Body of pancreas (tissue), 4 donors: ENCODE results near the gene GAB2. TPM values are rescaled to one million over a fixed set of nuclear protein-coding genes. Genes with fewer than 3 reads are reported as not detected.

Source experiments
- ATAC-seq: fragments of 150-250 bp; one replicate; pipeline ENCODE4 v1.9.1; 2016
- DNase-seq, 4 donors: peaks; one replicate each; pipeline ENCODE4 v3.0.0-alpha.2; 2019
- H3K27ac ChIP-seq, 4 donors: fragments of 200-600 bp; sonication (generic); 1 replicate in 3 of 4; 2 replicates in 1 of 4; pipeline versions ENCODE4 v1.5.1 to v1.6.1; 2016 to 2019; ENCODE audit warnings: mild to moderate bottlenecking in 1 of 4, mixed read lengths in 1 of 4, moderate library complexity in 1 of 4
- H3K27me3 ChIP-seq, 2 donors: fragments of 200-600 bp; sonication (generic); one replicate each; pipeline ENCODE4 v1.6.0; 2016; ENCODE audit warnings: mild to moderate bottlenecking in 1 of 2
- H3K36me3 ChIP-seq, 2 donors: fragments of 200-600 bp; sonication (generic); replicated peaks in 1 of 2; 2 replicates each; pipeline ENCODE4 v1.5.1; 2016; ENCODE audit warnings: low read depth in 2 of 2; ENCODE audit not compliant: insufficient read depth in 1 of 2
- H3K4me1 ChIP-seq: fragments of 200-600 bp; sonication (generic); one replicate; pipeline ENCODE4 v1.6.0; 2016
- H3K4me3 ChIP-seq, 2 donors: fragments of 200-600 bp; sonication (generic); 1 replicate in 1 of 2; 2 replicates in 1 of 2; pipeline ENCODE4 v1.5.1; 2016 to 2019
- H3K9me3 ChIP-seq, 3 donors: fragments of 200-600 bp; sonication (generic); 1 replicate in 2 of 3; 2 replicates in 1 of 3; pipeline ENCODE4 v1.5.1; 2016
- POLR2A ChIP-seq, 3 donors: fragments of 450-650 bp; IDR thresholded peaks; one replicate each; pipeline ENCODE4 v1.6.1; 2016; ENCODE audit warnings: antibody characterized with exemption in 3 of 3, mild to moderate bottlenecking in 2 of 3
- WGBS, 2 donors: methylation state at CpG; one replicate each; pipeline ENCODE4 v1.1.5; 2017; 5-methylcytosine and 5-hydroxymethylcytosine counted together
- intact Hi-C: fragments of 100-400 bp; cut with DNase I; formaldehyde crosslinking; loops from one replicate; pipeline ENCODE4 v1.15.1; 2023
- total RNA-seq, 2 donors: library from RNA; depleted of rRNA; stranded (reverse); fragments of >200 nt; gene quantifications; one replicate each; pipeline ENCODE4 v1.1.0, GENCODE V29; 2016
- TF ChIP-seq, protein P1 (sequence below), 7 experiments: fragments of 450-650 bp in 4 of 7; fragments of 200-600 bp in 3 of 7; sonication (generic) in 3 of 7; IDR thresholded peaks; one replicate each; pipeline ENCODE4 v1.5.1; 2016 to 2019; ENCODE audit warnings: antibody characterized with exemption in 7 of 7

The GAB2 gene
- total RNA-seq, 2 donors from 2014 or later, result 6.9 to 16.9 TPM

DNA sequence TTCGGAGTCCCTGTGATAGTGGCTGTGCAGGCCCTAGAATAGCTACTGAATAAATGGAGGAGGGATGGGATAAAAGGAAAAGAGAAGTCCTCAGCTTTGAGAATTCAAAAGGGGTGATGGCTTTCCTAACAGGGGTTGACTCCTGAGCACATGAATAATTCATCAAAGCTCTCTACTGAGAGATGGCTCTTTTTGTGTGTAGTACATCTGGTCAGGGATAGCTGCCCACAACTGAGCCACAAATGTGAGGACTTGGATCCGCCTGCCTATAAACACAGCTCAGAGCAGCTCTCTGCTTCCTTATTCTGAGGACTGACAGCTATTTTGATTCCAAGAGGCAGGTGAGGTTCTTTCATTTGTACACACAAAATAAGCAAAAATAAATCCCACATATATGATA lies 146.6 kb downstream of the GAB2 start:
- ATAC-seq, result no peak
- intact Hi-C loops, result no loop called here
- no peak for DNase-seq

GRCh38 chr11:78269806-78270205 lies 147.8 kb downstream of the GAB2 start:
- Histone ChIP-seq H3K9me3 (no peaks in the 10 kb centered on the region), H3K4me3 (no peak overlapping the region), H3K36me3 (no peaks in the 10 kb centered on the region), H3K27ac (no peak overlapping the region), H3K27me3 (no peaks in the 10 kb centered on the region), H3K4me1 (no peaks in the 10 kb centered on the region)
- intact Hi-C loops, result no loop called here
- DNase-seq, result no peak
- no peak for ATAC-seq
- TF ChIP-seq POLR2A (IDR thresholded peaks at IDR 0.05), result no peak
- TF ChIP-seq, protein P1, sequence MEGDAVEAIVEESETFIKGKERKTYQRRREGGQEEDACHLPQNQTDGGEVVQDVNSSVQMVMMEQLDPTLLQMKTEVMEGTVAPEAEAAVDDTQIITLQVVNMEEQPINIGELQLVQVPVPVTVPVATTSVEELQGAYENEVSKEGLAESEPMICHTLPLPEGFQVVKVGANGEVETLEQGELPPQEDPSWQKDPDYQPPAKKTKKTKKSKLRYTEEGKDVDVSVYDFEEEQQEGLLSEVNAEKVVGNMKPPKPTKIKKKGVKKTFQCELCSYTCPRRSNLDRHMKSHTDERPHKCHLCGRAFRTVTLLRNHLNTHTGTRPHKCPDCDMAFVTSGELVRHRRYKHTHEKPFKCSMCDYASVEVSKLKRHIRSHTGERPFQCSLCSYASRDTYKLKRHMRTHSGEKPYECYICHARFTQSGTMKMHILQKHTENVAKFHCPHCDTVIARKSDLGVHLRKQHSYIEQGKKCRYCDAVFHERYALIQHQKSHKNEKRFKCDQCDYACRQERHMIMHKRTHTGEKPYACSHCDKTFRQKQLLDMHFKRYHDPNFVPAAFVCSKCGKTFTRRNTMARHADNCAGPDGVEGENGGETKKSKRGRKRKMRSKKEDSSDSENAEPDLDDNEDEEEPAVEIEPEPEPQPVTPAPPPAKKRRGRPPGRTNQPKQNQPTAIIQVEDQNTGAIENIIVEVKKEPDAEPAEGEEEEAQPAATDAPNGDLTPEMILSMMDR (IDR thresholded peaks at IDR 0.05), result no peak
- WGBS, 2 donors, result 83 to 90% methylated on average over 7 of the region's 7 CpGs

More for the DNA sequence above, 146.6 kb downstream of the GAB2 start:
- no peak overlapping the region for H3K27ac ChIP-seq
- H3K36me3 ChIP-seq, result no peaks in the 10 kb centered on the region
- TF ChIP-seq POLR2A (IDR thresholded peaks at IDR 0.05), result no peak
- TF ChIP-seq, protein P1 (IDR thresholded peaks at IDR 0.05), result no peak
- 100% methylated on average over 2 of the region's 2 CpGs for WGBS, 2 donors
- H3K4me3 ChIP-seq, result no peak overlapping the region
- H3K27me3 ChIP-seq, result no peaks in the 10 kb centered on the region
- H3K9me3 ChIP-seq, result no peaks in the 10 kb centered on the region
- H3K4me1 ChIP-seq, result no peaks in the 10 kb centered on the region

DNA sequence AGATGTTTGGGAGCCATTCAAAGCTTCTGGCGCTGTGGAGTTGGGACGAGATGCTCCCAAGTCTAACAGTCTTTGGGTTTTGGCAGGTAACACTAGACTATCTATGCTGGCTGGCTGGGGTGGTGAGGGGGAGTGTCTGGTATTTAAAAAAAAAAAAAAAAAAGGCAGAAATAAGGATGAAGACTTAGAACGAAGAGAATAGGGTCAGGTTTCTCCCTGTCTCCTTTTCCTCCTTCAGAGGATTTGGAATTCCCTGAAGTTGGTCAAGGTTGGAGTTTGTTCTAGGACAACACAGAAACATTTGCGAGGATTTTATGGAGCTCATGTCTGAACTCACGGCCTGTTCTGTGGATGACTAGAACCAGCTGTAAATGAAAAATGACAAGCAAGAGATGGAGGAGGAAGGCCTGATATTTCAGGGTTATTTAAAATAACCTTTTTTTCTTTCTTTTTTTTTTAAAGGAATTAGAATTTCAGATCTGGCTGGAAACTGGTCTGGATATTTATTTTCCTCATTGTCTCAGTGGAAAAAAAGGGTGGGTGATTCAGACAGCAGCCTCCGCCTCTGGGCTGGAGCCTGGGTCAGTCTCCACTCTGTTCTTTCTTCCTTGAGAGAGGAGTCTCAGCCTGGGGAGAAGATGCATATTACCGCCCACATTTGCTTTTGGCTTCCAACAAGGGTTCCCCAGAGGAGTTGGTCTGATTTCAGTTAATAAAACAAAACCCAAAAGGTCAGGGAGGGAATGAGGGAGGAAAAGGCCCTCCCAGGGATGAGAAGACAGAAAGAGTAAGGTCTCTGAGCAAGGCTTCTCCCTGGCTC lies 148.8 kb downstream of the GAB2 start:
- intact Hi-C loops, result no loop called here
- Histone ChIP-seq H3K27ac (no peak overlapping the region), H3K4me1 (no peaks in the 10 kb centered on the region), H3K9me3 (no peaks in the 10 kb centered on the region), H3K36me3 (no peaks in the 10 kb centered on the region), H3K27me3 (no peaks in the 10 kb centered on the region), H3K4me3 (no peak overlapping the region)
- 83 to 84% methylated on average over 7 of the region's 7 CpGs for WGBS, 2 donors
- DNase-seq, result peak in 1 of 4 donors; percentile 35
- peak; percentile 40 for ATAC-seq
- TF ChIP-seq POLR2A (IDR thresholded peaks at IDR 0.05), result no peak
- TF ChIP-seq, protein P1 (IDR thresholded peaks at IDR 0.05), result no peak

DNA sequence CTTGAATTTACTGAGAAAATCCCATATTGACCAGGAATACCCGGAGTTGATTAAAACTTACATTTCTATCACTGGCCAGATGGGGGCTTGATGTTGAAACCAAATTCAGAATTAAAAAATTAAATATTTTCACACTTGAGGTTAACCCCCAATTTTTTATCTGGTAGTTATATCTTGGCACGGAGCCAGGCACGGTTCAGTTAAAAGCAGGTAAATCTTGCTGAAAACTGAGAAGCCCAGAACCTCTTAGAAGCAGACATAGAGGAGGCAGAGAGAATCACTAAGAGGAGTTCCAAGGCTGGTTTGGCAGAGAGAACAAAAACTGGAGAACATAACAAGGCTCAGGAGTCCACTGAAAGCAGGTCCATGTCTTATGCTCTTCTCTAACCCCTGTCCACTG lies 151.2 kb downstream of the GAB2 start:
- 34 to 40% methylated on average over 3 of the region's 3 CpGs for WGBS, 2 donors
- intact Hi-C loops, result no loop called here
- Histone ChIP-seq H3K36me3 (no peaks in the 10 kb centered on the region), H3K4me1 (no peaks in the 10 kb centered on the region), H3K9me3 (no peaks in the 10 kb centered on the region), H3K4me3 (no peak overlapping the region), H3K27ac (no peak overlapping the region), H3K27me3 (no peaks in the 10 kb centered on the region)
- DNase-seq, result no peak
- TF ChIP-seq POLR2A (IDR thresholded peaks at IDR 0.05), result no peak
- TF ChIP-seq, protein P1 (IDR thresholded peaks at IDR 0.05), result no peak
- ATAC-seq, result no peak

- intact Hi-C loops, result no loop called here
- Histone ChIP-seq H3K27me3 (no peaks in the 10 kb centered on the region), H3K36me3 (no peaks in the 10 kb centered on the region), H3K4me3 (no peak overlapping the region), H3K27ac (no peak overlapping the region), H3K4me1 (no peaks in the 10 kb centered on the region), H3K9me3 (no peaks in the 10 kb centered on the region)
- ATAC-seq (no peak), DNase-seq (no peak)
- WGBS, 2 donors, result 36 to 57% methylated on average over 3 of the region's 3 CpGs
- TF ChIP-seq, protein P1 (IDR thresholded peaks at IDR 0.05), result no peak
- no peak for TF ChIP-seq POLR2A (IDR thresholded peaks at IDR 0.05)
Measured at GRCh38 chr11:78265326-78265725, 152.3 kb downstream of the GAB2 start.
